GM18498 (cell line): Measurements from ENCODE around the gene ETV1.

Experiments
- ATAC-seq: cut with Tn5 transposase; IDR thresholded peaks from one replicate; pipeline ENCODE4 v1.9.1; 2021; ENCODE audit warnings: mild to moderate bottlenecking, moderate library complexity; ENCODE audit not compliant: unreplicated experiment

The ETV1 gene

DNA sequence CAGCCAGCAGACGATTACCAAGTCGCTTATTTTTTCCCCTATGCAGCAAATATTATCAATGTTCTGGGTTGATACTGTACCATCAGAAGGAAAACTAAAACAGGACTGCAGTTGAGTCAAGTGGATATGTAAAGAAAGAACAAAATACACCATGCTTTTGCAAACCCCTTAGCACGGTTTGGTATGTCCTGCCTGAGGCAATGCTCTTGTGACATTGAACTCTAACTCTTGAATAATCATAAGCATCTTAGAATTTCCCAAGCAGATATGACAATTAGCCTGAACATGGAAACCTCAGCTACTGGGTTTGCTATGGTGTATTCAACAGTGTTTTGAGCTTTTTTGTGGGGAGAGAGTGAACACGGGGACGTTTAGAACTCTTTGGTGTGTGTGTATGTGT lies 107.4 kb downstream of the ETV1 start:
- no peak for ATAC-seq

DNA sequence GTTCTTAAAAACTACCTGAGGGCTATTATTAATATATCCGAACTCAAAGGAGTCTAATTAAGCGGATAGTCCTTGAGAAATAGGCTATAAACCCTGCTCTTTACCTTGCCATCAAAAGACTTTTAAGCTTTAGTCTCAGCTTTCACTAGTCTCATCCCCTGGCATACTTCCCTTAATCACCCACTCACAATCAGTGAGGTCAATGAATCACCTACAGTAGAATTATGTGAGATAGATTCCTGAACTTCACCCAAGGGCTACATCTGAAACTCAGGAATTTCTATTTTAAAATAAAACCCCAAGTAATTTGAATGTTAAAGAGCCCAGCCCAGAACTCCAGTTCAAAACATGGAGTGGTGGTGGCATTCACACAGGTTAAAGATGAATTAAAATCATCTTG lies 108.7 kb downstream of the ETV1 start:
- no peak for ATAC-seq

GRCh38 chr7:13879994-13880686 lies 109.3 kb downstream of the ETV1 start:
- ATAC-seq, result no peak

DNA sequence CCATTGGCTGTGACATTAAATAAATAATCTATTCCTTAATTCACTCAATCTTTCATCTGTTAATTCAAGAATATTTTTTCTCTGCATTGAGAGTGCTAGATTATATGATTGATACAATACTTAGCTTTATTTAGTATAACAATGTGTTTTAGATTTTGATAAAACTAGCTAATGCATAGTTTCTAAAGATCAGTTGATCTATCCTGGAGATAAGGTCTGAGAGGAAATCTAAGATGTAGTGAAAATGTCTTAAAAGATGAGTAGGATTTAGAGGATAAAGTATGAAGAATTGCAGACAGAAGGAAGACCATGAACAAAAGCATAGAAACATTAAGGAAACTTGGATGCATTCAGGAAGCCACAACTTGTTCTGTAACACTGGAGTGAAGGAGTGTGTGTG lies 110.3 kb downstream of the ETV1 start:
- ATAC-seq, result no peak

DNA sequence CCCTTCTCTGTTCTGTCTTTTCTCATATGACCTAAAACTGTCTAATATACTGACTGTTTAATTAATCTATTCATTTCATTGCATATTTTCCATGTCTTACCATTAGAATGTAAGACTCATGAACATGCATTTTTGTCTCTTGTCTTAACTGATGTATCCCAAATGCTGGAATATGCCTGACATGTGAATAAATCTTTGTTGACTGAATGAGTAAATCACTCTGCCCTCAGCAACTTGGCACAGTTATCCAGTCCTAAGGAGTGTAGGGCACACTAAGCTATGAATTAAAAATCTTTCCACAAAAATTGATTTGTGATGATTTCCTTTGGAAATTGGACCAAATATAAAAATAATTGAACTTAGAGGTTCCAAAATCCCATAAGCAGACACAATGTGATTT lies 111.3 kb downstream of the ETV1 start:
- no peak for ATAC-seq

DNA sequence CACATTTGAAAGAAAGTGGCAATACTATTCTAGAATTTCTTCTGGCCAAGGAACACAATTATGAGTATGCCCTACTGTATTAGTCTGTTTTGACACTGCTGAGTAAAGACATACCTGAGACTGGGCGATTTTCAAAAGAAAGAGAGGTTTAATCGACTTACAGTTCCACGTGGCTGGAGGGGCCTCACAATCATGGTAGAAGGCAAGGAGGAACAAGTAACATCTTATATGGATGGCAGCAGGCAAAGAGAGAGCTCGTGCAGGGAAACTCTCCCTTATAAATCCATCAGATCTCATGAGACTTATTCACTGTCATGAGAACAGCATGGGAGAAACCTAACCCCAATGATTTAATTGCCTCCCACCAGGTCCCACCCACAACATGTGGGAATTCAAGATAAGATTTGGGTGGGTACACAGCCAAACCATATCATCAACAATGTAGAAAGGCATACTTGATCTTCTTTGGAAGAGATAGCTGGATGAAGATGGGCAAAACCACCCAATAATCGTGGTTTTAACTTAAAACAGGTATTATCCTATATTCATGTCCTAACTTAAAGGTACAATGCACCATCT lies 113.9 kb downstream of the ETV1 start:
- no peak for ATAC-seq

DNA sequence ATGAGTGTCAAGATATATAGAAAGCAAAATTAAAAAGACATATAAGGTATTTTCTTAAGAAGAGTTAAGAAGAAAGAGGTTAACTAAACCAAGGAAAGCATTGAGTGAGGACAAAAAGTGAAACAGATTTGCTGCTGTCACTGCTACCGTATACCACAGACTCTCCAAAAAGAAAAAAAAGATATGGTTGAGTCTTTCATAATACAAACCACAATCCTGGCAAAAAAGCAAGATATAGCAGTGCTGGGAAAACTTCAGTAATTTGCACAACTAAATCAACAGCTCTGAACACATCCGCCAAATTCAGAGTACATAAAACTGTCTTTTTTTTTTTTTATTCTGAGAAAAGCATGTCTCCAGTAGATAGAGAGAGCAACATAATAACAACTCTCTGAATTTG lies 114.7 kb downstream of the ETV1 start:
- ATAC-seq, result no peak

DNA sequence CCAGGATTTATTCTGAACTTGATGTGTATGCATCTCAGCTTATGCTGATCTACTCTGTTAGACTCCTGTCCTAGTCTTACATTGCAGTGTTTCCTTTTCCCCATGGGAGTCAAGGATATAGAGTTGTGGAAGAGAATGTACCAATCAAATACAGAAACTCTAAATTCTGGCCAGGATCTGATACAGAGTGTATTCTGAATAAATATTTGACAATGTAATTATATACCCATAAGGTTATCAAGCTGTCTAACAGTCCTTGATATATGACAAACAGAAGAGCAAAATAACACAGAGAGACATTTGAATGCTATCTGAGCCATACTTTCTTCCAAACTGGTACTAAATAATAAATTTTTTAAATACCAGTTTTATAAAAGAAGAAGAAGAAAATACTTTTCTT lies 116.8 kb downstream of the ETV1 start:
- no peak for ATAC-seq

DNA sequence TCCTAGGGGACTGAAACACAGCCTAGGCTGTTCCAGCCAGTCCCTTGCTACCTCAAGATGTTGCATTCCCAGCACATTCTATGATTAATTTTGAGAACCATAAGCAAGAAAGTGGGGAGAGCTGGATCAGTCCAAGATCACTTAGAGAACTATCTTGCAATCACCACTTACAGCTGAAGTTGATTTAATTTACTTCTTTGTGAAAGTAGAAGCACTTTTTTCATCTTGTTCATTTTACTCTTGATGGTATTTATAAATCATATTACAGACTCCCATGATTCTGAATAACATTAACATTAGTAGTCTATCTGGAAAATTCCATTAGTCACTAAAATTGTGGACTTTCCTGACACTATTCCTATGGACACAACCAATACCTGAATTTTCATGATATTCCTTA lies 118.5 kb downstream of the ETV1 start:
- no peak for ATAC-seq

DNA sequence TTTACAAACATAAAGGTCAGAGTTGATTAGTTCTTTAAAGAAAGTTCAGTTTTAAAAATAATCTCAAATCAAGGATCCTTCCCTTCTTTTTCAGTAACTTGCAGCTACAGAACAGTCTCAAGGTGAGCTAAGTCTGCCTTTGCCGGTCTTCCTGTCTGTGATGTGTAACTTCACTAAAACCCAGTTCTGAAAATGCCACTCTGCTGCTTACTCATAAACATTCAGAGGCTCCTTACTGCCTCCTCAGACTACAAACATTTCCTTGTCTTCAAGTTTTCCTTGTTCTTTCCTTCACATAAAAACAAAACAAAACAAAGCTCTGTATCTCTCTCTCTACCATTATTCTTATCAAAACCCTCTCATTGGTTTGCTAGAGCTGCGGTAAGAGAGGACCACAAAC lies 128.7 kb downstream of the ETV1 start:
- ATAC-seq, result no peak

DNA sequence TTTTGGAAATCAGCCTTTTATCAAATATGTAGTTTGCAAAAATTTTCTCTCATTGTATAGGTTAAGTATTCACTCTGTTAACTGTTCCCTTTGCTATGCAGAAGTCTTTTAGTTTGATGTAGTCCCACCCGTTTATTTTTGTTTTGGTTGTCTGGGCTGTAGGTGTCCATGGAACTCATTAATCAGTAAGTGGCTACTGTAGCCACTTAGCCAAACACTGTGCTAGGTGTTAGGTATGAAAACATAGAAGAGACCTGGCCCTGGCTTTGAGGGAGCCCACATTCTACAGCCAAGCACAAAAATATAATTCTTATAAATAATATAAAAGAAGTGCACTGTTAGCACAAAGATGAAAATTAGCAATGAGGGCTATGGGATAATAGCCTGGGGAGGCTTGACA lies 133.5 kb downstream of the ETV1 start:
- ATAC-seq, result no peak

DNA sequence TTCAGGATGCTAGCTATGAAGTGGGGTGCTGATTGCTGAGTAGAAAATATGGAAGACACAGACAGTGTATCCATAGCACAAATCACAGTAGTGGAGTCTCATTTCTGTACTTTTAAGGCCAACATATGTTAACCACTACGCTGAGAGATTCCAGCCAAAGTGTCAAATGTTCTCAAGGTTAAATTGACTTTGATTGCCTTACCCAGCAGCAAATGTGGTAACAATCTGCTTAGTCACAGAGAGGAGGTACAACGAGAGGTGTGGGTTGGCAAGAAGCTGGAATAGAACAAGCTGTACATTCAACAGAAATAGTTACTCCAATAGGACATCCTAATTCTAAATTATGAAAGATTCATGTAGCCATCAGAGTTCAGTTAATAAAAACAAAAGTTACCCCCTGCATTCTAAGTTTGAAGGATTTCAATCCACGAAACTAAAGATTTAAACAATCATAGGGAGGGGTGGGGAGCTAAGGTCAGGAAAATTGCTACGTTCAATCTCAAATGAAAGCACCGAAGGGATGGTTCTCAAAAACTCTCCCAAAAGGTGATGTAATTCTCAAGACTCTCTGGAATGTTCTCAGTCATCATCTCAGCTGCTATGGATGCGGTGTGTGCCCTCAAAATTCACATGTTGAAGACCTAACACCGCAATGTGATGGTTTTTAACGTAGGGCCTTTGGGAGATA lies 137.0 kb downstream of the ETV1 start:
- ATAC-seq, result no peak

- ATAC-seq, result no peak
Observed at GRCh38 chr7:13851736-13852135, 137.7 kb downstream of the ETV1 start.

DNA sequence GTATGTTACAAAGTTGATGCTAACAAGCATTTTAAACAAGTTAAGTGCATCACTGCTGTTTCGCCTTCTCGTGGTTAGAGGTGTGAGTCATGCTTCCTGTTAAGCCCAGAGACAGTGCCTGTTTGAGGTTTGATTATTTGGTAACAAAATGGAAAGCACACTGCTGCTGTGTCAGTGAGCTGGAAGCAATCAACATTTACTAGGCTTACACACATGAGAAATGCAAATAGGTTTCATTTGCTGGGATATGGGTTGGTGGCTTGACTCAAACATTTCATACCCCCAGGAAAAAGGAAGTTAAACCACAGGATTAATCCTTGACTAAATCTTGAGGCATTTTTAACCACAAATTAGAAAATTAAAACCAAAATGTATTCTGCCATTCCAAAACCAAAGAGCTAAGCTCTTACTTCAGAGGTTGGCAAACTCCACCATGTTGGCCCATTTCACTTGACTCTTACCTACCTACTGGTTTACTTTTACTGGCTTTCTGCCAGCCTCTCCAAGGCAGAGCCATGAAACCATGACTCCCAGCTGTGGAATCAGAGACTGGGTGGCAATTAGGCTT lies 139.2 kb downstream of the ETV1 start:
- peak; percentile 93 for ATAC-seq

GRCh38 chr7:13849163-13849892 lies 140.1 kb downstream of the ETV1 start:
- ATAC-seq, result no peak

DNA sequence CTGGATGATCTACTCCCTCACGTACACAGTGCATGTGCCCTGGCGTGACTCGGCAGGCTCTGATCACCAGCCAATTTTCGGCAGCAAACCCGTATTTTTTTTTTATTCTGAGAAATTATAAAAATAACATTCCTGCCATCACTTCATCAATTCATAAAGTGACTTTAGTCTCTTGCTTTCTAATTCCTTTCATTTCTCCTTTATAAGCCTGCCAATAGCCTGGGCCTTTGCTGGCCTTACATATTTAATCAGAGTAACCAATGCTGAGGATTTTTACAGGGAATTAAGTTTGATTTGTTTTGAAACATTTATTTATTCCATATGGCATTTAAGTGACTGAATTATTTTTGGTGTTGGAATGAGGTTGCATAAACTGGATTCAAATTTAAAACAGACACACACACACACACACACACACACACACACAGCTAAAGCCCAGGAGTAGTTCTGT lies 140.8 kb downstream of the ETV1 start:
- ATAC-seq, result no peak

- no peak for ATAC-seq
Observed at GRCh38 chr7:13846386-13846785, 143.1 kb downstream of the ETV1 start.

DNA sequence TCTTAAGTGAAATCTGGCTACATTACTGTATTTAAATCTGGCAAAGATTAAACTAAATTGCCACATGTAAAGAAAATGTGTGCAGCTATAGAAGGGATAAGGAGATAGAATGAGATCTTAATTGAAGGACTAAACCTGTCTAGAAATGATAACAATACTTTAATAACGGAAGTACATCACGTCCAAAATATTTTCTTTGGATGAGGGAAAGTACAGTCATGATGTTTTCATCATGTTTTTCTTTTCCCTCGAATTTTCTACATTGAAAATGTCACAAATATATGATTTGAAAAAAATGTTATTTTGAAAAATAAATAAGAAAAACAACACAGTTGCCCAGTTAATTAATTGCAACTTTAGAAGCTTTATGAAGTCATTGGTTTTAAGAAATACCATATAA lies 143.9 kb downstream of the ETV1 start:
- no peak for ATAC-seq

- ATAC-seq, result no peak
Observed at GRCh38 chr7:13844954-13845353, 144.5 kb downstream of the ETV1 start.

GRCh38 chr7:13841284-13841683 lies 148.2 kb downstream of the ETV1 start:
- no peak for ATAC-seq
